ENCODE results near the gene SNTG2.

Gene SNTG2

GRCh38 chr2:953975-954686 is 3.5 kb downstream of the SNTG2 start:
- no peak for DNase-seq (ENCODE audit: low read depth)

DNA sequence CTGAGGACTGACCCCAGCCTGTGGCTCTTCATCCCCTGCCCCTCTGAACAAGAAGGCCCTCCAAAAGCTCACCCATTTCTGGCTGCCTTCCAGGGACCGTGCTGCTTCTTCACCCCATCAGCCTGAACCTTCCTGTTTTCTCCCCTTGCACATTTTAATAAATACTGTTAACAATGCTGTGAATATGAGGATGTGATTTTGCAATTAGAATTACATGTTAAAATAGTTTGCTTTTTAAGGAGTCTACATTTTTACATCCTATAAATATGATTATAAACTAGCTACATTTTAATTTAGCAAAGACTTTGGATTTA is 4.0 kb downstream of the SNTG2 start:
- DNase-seq (ENCODE audit: low read depth) = no peak

DNA sequence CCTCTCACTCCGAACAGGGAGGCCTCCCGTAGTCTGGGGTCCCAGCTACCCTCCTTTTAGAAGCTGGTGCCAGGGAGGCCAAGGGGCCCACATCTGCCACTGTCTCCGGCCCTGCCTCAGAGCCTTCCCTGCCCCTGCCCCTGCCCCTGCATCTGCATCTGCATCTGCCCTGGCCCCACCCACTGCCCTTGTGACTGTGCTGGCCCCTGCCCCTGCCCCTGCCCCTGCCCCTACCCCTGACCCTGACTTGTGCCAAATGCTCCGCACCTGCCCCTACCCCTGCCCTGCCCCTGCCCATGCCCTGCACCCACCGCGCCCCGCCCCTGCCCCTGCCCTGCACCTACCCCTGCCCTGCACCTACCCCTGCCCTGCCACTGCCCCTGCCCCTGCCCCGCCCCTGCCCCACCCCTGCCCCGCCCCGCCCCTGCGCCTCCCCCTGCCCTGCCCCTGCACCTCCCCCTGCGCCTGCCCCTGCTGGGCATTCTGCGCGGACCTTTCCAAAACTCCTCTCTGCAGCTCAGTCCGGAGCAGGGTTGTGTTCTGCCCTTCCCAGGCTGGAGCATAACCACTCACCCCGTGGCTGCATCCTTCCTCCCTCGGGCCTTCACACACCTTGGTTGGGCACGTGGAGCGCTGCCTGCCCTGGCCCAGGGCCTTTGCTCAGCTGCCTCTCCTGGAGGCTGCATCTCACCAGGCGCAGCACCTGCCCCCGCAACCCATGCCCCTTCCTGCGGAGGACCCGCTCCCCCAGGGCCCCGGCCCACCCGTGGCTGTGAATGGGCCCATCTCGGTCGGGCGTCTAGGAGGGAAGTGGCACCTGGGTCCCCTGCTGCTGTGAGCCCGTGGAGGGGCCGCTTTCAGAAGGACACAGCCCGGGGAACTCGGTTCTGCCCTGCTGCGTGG is 5.4 kb downstream of the SNTG2 start:
- no peak for DNase-seq (ENCODE audit: low read depth)

- DNase-seq (ENCODE audit: low read depth) = no peak
Measured at GRCh38 chr2:959457-959856, 8.8 kb downstream of the SNTG2 start.

- no peak for DNase-seq (ENCODE audit: low read depth)
Measured at GRCh38 chr2:960061-960736, 9.6 kb downstream of the SNTG2 start.

- no peak for DNase-seq (ENCODE audit: low read depth)
Measured at GRCh38 chr2:961786-962185, 11.1 kb downstream of the SNTG2 start.

GRCh38 chr2:963876-964275 is 13.2 kb downstream of the SNTG2 start:
- DNase-seq (ENCODE audit: low read depth) = no peak

- DNase-seq (ENCODE audit: low read depth) = no peak
Measured at GRCh38 chr2:964562-964961, 13.9 kb downstream of the SNTG2 start.

GRCh38 chr2:965640-966147 is 15.0 kb downstream of the SNTG2 start:
- no peak for DNase-seq (ENCODE audit: low read depth)

DNA sequence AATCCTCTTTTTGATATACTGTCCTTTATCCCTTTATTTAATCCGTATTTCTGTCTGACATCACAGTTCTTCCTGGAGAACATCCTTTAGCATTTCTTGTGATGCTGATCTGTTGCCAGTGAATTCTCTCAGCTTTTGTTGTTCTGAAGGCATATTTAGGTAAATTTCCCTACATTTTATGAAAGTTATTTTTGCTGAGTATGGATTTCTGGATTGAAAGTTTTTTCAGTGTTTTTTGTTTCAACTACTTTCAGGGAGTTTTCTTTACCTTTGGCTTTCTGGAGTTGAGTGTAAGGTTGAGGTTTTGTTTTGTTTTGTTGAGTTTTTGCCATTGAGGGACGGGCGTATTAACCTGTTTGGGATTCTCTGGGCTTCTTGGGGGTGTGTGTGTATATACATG is 22.5 kb downstream of the SNTG2 start:
- DNase-seq (ENCODE audit: low read depth) = no peak

GRCh38 chr2:974054-974453 is 23.4 kb downstream of the SNTG2 start:
- DNase-seq (ENCODE audit: low read depth) = no peak

GRCh38 chr2:974502-974901 is 23.9 kb downstream of the SNTG2 start:
- no peak for DNase-seq (ENCODE audit: low read depth)

- DNase-seq (ENCODE audit: low read depth) = no peak
Measured at GRCh38 chr2:975095-975494, 24.4 kb downstream of the SNTG2 start.

- DNase-seq (ENCODE audit: low read depth) = no peak
Measured at GRCh38 chr2:979069-979928, 28.6 kb downstream of the SNTG2 start.

DNA sequence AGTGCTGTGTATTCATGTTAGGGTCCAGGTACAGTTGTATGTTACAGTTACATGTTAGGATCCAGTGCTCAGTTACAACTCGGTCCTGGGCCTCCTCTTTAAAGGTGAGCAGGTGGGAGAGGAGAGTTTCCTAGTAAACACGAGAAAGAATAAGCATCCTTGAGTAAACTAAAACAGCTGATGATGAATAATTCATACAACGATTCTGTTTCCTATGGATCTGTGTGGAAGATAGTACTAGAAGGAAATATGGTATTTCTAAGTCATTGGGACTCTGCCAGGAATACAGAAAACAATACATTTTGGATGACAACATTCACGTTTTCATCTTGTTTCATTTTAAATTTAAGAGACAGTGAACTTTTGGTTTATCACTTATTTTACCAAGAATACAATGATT is 29.5 kb downstream of the SNTG2 start:
- no peak for DNase-seq (ENCODE audit: low read depth)

- DNase-seq (ENCODE audit: low read depth) = no peak
Measured at GRCh38 chr2:981258-981657, 30.6 kb downstream of the SNTG2 start.

DNA sequence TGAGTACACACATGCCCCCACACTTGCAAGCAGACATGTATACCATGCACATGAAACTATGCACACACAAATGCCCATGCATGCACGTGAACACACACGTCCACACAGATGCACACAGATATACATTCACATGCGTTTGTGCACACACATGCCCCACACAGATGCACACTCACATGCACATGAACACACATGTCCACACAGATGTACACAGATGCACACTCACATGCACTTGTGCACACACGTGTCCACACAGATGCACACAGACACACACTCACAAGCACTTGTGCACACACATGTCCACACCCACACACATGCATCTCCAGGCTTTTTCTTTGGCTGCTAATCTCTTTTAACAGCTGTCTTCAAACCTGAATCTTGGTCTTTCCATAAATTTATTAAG is 31.1 kb downstream of the SNTG2 start:
- DNase-seq (ENCODE audit: low read depth) = no peak

- no peak for DNase-seq (ENCODE audit: low read depth)
Measured at GRCh38 chr2:985317-985898, 34.8 kb downstream of the SNTG2 start.

- DNase-seq (ENCODE audit: low read depth) = no peak
Measured at GRCh38 chr2:987789-988188, 37.1 kb downstream of the SNTG2 start.

DNA sequence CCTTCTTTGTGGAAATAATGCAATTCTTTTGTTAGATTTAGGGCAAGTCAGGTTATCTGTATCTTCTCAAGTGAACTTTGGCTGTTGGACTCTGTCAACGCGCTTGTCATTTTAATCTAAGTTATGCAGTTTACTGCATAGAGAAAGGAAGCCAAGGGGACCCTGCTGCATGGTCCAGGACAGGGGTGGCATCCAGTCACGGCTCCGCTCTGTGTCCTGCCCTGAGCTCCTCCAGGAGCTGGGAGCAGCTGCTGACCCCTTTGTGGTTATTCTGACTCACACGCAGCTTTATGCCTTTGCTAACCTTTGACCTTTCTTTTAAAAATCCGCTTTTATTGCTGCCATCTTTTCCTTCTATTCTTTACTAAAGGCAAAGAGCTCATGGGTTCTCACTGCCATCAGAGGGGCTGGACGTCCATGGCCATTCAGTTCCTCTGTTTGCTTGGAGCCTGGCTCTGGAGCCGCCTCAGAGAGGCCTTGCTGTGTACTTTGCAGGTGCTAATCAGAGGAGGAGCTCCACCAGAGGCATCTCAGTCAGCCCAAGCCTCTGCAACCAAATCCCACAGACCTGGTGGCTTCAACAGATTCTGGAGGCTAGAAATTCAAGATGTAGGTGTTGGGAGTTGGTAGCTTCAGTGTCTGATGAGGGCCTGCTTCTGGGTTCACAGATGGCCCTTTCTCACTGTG is 39.3 kb downstream of the SNTG2 start:
- no peak for DNase-seq (ENCODE audit: low read depth)

DNA sequence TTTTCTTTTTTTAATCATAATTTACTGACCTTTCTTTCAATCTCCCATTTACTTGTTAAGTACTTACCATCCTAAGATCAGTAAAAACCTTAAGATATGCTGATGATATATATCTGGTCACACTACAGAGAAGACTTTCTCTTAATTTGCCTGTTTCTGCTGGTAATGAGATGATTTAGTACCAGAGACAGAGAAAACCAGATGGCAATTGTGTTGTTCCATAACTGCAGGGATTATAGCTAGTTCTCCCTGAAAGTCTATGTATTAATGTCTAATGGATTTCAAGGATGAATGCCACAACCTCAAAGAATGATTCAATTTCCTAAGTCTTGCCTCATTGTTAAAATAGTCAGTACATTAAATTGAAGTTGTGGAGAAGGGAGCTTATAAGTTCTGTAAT is 40.3 kb downstream of the SNTG2 start:
- DNase-seq (ENCODE audit: low read depth) = no peak
